GM12872 (cell line): ENCODE results near the gene ULBP3.

Experiments used
- CTCF ChIP-seq: IDR thresholded peaks from 3 replicates; pipeline ENCODE4 v1.5.1; 2011; ENCODE audit warnings: low read depth, mild to moderate bottlenecking, low read length, moderate library complexity; ENCODE audit not compliant: insufficient read depth

The ULBP3 gene

GRCh38 chr6:150058986-150059385 lies 9.9 kb downstream of the ULBP3 start:
- no peak for TF ChIP-seq CTCF

GRCh38 chr6:150058231-150058792 lies 10.6 kb downstream of the ULBP3 start:
- no peak for TF ChIP-seq CTCF

GRCh38 chr6:150057501-150057951 lies 11.4 kb downstream of the ULBP3 start:
- no peak for TF ChIP-seq CTCF

GRCh38 chr6:150056916-150057315 lies 12.0 kb downstream of the ULBP3 start:
- TF ChIP-seq CTCF, result no peak

- TF ChIP-seq CTCF, result no peak
Observed at GRCh38 chr6:150056156-150056555, 12.8 kb downstream of the ULBP3 start.

GRCh38 chr6:150055131-150055530 lies 13.8 kb downstream of the ULBP3 start:
- no peak for TF ChIP-seq CTCF

GRCh38 chr6:150053450-150053849 lies 15.5 kb downstream of the ULBP3 start:
- TF ChIP-seq CTCF, result no peak
